HFF-Myc (cell line): Measurements from ENCODE around the gene RAG1.
A peak's percentile ranks its signal among the peaks of the same experiment; 100 is the strongest.

Source experiments
- DNase-seq: peaks from one replicate; pipeline ENCODE4 v3.0.0-alpha.2; 2011; ENCODE audit warnings: low read depth; ENCODE audit errors: extremely low read depth
- H3K4me3 ChIP-seq: replicated peaks from 2 replicates; pipeline ENCODE4 v1.5.1; 2011; ENCODE audit warnings: low read depth, mild to moderate bottlenecking, control low read depth, low read length
- CTCF ChIP-seq: IDR thresholded peaks from 2 replicates; pipeline ENCODE4 v1.5.1; 2012; ENCODE audit warnings: mild to moderate bottlenecking, low read depth, low read length, control low read depth; ENCODE audit errors: missing control alignments

Gene RAG1

GRCh38 chr11:36574486-36574885, 6.7 kb downstream of the RAG1 start:
- no peak for DNase-seq
- no peak overlapping the region for H3K4me3 ChIP-seq
- TF ChIP-seq CTCF, result no peak

GRCh38 chr11:36577373-36577772, 9.6 kb downstream of the RAG1 start:
- TF ChIP-seq CTCF, result no peak
- DNase-seq, result no peak
- no peak overlapping the region for H3K4me3 ChIP-seq

DNA sequence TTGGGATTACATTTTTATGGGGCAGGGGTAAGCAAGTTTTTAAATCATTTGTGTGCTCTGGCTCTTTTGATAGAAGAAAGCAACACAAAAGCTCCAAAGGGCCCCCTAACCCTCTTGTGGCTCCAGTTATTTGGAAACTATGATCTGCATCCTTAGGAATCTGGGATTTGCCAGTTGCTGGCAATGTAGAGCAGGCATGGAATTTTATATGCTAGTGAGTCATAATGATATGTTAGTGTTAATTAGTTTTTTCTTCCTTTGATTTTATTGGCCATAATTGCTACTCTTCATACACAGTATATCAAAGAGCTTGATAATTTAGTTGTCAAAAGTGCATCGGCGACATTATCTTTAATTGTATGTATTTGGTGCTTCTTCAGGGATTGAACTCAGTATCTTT, 10.1 kb downstream of the RAG1 start:
- no peak overlapping the region for H3K4me3 ChIP-seq
- peak; percentile 4 for DNase-seq
- no peak for TF ChIP-seq CTCF

GRCh38 chr11:36578458-36578857, 10.7 kb downstream of the RAG1 start:
- no peak for TF ChIP-seq CTCF
- no peak for DNase-seq

GRCh38 chr11:36581536-36581935, 13.7 kb downstream of the RAG1 start:
- no peak for TF ChIP-seq CTCF
- no peak overlapping the region for H3K4me3 ChIP-seq
- DNase-seq, result no peak

More at GRCh38 chr11:36578458-36578857, 10.7 kb downstream of the RAG1 start:
- no peak overlapping the region for H3K4me3 ChIP-seq

- DNase-seq, result no peak
- TF ChIP-seq CTCF, result no peak
- no peak overlapping the region for H3K4me3 ChIP-seq
Measured at GRCh38 chr11:36583667-36584066, 15.9 kb downstream of the RAG1 start.

DNA sequence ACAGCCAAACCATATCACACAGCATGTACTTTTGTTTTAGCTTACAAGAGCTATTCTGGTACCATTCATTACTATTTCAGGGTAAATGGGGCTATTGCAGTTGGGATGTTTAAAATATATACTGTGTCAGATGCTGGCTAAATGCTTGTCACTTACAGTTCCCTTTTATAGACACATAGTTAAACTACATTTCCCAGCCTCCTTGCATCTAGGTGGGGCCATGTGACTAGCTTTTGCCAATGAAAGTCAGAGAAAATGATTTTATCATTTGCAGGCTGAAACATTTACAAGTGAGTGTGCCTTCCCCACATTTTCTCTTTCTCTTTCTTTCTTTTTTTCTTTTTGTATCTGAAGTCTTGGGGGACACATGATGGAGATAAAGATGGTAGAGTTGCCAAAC, 18.7 kb downstream of the RAG1 start:
- DNase-seq, result no peak
- H3K4me3 ChIP-seq, result no peak overlapping the region
- TF ChIP-seq CTCF, result no peak
